B cell (primary cell): Measurements from ENCODE around the gene C15orf62. TPM values are rescaled to one million over a fixed set of nuclear protein-coding genes. Genes with fewer than 3 reads are reported as not detected.

Experiments used
- ATAC-seq: fragments of 200-7000 bp; cut with Tn5 transposase; one replicate; pipeline ENCODE4 v1.10.0; 2021; ENCODE audit warnings: low read depth, mild to moderate bottlenecking, moderate number of reproducible peaks, moderate library complexity
- CTCF ChIA-PET: fragments of 350-600 bp; sonication (Branson Sonifier 250); formaldehyde crosslinking; loops from one replicate; lab custom pipeline; 2021; ENCODE audit warnings: antibody characterized with exemption, inconsistent platforms; lab: Charles Lee
- POLR2A ChIA-PET: fragments of 350-600 bp; sonication (Branson Sonifier 250); formaldehyde crosslinking; loops from one replicate; lab custom pipeline; 2021; ENCODE audit warnings: antibody characterized with exemption; lab: Charles Lee
- DNase-seq: peaks from one replicate; pipeline ENCODE4 v3.0.0; 2013
- H2AFZ ChIP-seq: 2 replicates; pipeline ENCODE4 v1.6.1; 2012; ENCODE audit warnings: mild to moderate bottlenecking, low read depth, low read length; ENCODE audit not compliant: insufficient read depth, poor library complexity, severe bottlenecking
- H3K27ac ChIP-seq, 2 donors: 1 replicate in 1 of 2; 2 replicates in 1 of 2; pipeline ENCODE4 v1.5.1; 2012 to 2013; ENCODE audit warnings: low read length in 2 of 2, mild to moderate bottlenecking in 2 of 2, moderate library complexity in 1 of 2
- H3K27me3 ChIP-seq, 4 experiments: fragments of 200-600 bp in 1 of 4; sonication (generic) in 1 of 4; replicated peaks in 1 of 4; 1 replicate in 2 of 4; 2 replicates in 2 of 4; pipeline versions ENCODE4 v1.6.1 to v1.7.0; 2013 to 2016; ENCODE audit warnings: low read length in 3 of 4, mild to moderate bottlenecking in 2 of 4, mixed read lengths in 1 of 4, moderate library complexity in 1 of 4; ENCODE audit not compliant: insufficient read depth in 4 of 4, control insufficient read depth in 3 of 4; ENCODE audit errors: control extremely low read depth in 1 of 4
- H3K36me3 ChIP-seq, 2 experiments: replicated peaks in 1 of 2; 1 replicate in 1 of 2; 2 replicates in 1 of 2; pipeline versions ENCODE4 v1.6.1 to v1.7.1; 2013; ENCODE audit warnings: low read length in 1 of 2; ENCODE audit not compliant: insufficient read depth in 2 of 2, control insufficient read depth in 1 of 2; ENCODE audit errors: control extremely low read depth in 1 of 2, extremely low read depth in 1 of 2
- H3K4me1 ChIP-seq, 2 donors: fragments of 200-600 bp in 1 of 2; sonication (generic) in 1 of 2; 1 replicate in 1 of 2; 2 replicates in 1 of 2; pipeline versions ENCODE4 v1.5.1 to v1.6.1; 2013 to 2017; ENCODE audit warnings: low read length in 2 of 2; ENCODE audit not compliant: control insufficient read depth in 2 of 2, insufficient read depth in 2 of 2
- H3K4me2 ChIP-seq: replicated peaks from 2 replicates; pipeline ENCODE3; 2012; ENCODE audit warnings: mild to moderate bottlenecking, low read depth, low read length; ENCODE audit not compliant: poor library complexity, severe bottlenecking
- H3K4me3 ChIP-seq, 5 experiments: fragments of 200-600 bp in 1 of 5; sonication (generic) in 1 of 5; 1 replicate in 3 of 5; 2 replicates in 2 of 5; pipeline versions ENCODE4 v1.5.1 to v1.7.0; 2011 to 2016; ENCODE audit warnings: low read length in 4 of 5, mild to moderate bottlenecking in 4 of 5, low read depth in 2 of 5, control low read depth in 1 of 5, moderate library complexity in 1 of 5; ENCODE audit not compliant: insufficient read depth in 1 of 5; ENCODE audit errors: control extremely low read depth in 1 of 5, extremely low read depth in 1 of 5
- H3K79me2 ChIP-seq: fragments of 200-600 bp; sonication (generic); one replicate; pipeline ENCODE4 v1.6.0; 2016; ENCODE audit warnings: low read length; ENCODE audit not compliant: control insufficient read depth, insufficient read depth
- H3K9ac ChIP-seq: fragments of 200-600 bp; sonication (generic); 2 replicates; pipeline ENCODE4 v1.6.1; 2017; ENCODE audit warnings: mild to moderate bottlenecking, low read length, moderate library complexity
- H3K9me3 ChIP-seq, 3 donors: one replicate each; pipeline versions ENCODE4 v1.6.1 to v1.7.1; 2013; ENCODE audit warnings: low read length in 2 of 3; ENCODE audit not compliant: control insufficient read depth in 2 of 3, insufficient read depth in 1 of 3; ENCODE audit errors: control extremely low read depth in 1 of 3
- H4K20me1 ChIP-seq: 2 replicates; pipeline ENCODE4 v1.6.0; 2012; ENCODE audit warnings: mild to moderate bottlenecking, low read length; ENCODE audit not compliant: insufficient read depth, control insufficient read depth, poor library complexity, severe bottlenecking
- H3K27ac Mint-ChIP-seq: one replicate; pipeline ENCODE4 v1.8.0; 2021; ENCODE audit warnings: mixed read lengths
- H3K27me3 Mint-ChIP-seq: one replicate; pipeline ENCODE4 v1.8.0; 2021; ENCODE audit warnings: mixed read lengths
- H3K4me1 Mint-ChIP-seq: one replicate; pipeline ENCODE4 v1.8.0; 2021; ENCODE audit warnings: mixed read lengths
- H3K4me3 Mint-ChIP-seq: one replicate; pipeline ENCODE4 v1.8.0; 2021; ENCODE audit warnings: mixed read lengths
- H3K9me3 Mint-ChIP-seq: one replicate; pipeline ENCODE4 v1.8.0; 2022; ENCODE audit warnings: mixed read lengths; ENCODE audit not compliant: insufficient read depth
- CTCF ChIP-seq: fragments of 200-600 bp; IDR thresholded peaks from one replicate; pipeline ENCODE4 v1.8.0; 2022; ENCODE audit warnings: antibody characterized with exemption, mild to moderate bottlenecking
- EZH2 ChIP-seq: IDR thresholded peaks from 2 replicates; pipeline ENCODE4 v1.6.1; 2012; ENCODE audit warnings: borderline replicate concordance, low read depth, mild to moderate bottlenecking, moderate library complexity, low read length; ENCODE audit not compliant: insufficient read depth, poor library complexity, severe bottlenecking
- WGBS: methylation state at CpG from one replicate; pipeline ENCODE4 v1.1.5; 2013; ENCODE audit warnings: missing lambda C conversion rate; ENCODE audit not compliant: insufficient coverage; 5-methylcytosine and 5-hydroxymethylcytosine counted together
- intact Hi-C: fragments of 100-400 bp; cut with micrococcal nuclease; formaldehyde crosslinking; loops from one replicate; pipeline ENCODE4 v1.10.0; 2022
- polyA plus RNA-seq: library from polyadenylated mRNA; depleted of rRNA; stranded (reverse); fragments of >200 nt; gene quantifications from 2 replicates; pipeline ENCODE4 v1.2.3, GENCODE V29; 2012
- total RNA-seq, 2 donors: library from RNA; stranded (reverse); fragments of 120-200 nt in 1 of 2; gene quantifications; 1 replicate in 1 of 2; 2 replicates in 1 of 2; pipeline versions ENCODE4 v1.2.3 to v1.2.4, GENCODE V29; 2013 to 2022

Gene C15orf62
- total and polyA plus RNA-seq, 2 donors (not counting 1 experiment from before 2014, with no cell fraction given): 0.30 to 9.5 TPM

GRCh38 chr15:40776537-40777141, 6.9 kb downstream of the C15orf62 start:
- no peaks in the 10 kb centered on the region for H3K27me3 Mint-ChIP-seq
- H3K9ac ChIP-seq: no peak overlapping the region
- WGBS: 95% methylated on average over 11 of the region's 11 CpGs
- H3K36me3 ChIP-seq: peaks cover 0 to 59% of the 10 kb centered on the region in 2 experiments
- no peak overlapping the region for H3K27ac Mint-ChIP-seq
- no peaks in the 10 kb centered on the region for H3K9me3 Mint-ChIP-seq
- CTCF ChIA-PET: interaction anchor here (1.3 to 8.1 kb wide), 4 partner anchors 10 to 240 kb away, joined by 3 to 177 read pairs (median 5); no protein-coding TSS in a partner anchor
- no peak for TF ChIP-seq CTCF
- TF ChIP-seq EZH2: no peak
- H3K4me3 ChIP-seq: no peak overlapping the region
- ATAC-seq: no peak
- H2AFZ ChIP-seq: no peak overlapping the region
- peaks cover 8% of the 10 kb centered on the region for H3K4me1 Mint-ChIP-seq
- H3K4me2 ChIP-seq: no peak overlapping the region
- POLR2A ChIA-PET: interaction anchor here (0.7 to 1.1 kb wide), 3 partner anchors 12 to 685 kb away, joined by 4 to 9 read pairs (median 4); partner anchors contain the start of gene GCHFR
- no peaks in the 10 kb centered on the region for H3K27me3 ChIP-seq
- intact Hi-C loops: no loop called here
- no peak overlapping the region for H3K27ac ChIP-seq
- H4K20me1 ChIP-seq: no peaks in the 10 kb centered on the region
- no peak for DNase-seq
- no peaks in the 10 kb centered on the region for H3K9me3 ChIP-seq
- peaks cover 6 to 11% of the 10 kb centered on the region in 2 donors for H3K4me1 ChIP-seq
- H3K79me2 ChIP-seq: peaks cover 12% of the 10 kb centered on the region
- no peak overlapping the region for H3K4me3 Mint-ChIP-seq
